ENCODE data around the gene CCDC201. TPM values are rescaled to one million over a fixed set of nuclear protein-coding genes. Genes with fewer than 3 reads are reported as not detected.

Gene CCDC201
- total RNA-seq, 2 donors from 2014 or later = not detected

- Histone ChIP-seq H3K4me1 (ENCODE audit: control insufficient read depth in 1 of 2, low read depth in 2 of 2) (no peaks in the 10 kb centered on the region), H3K9me3 (peaks cover 3% of the 10 kb centered on the region), H3K27ac (no peak overlapping the region), H3K4me3 (no peak overlapping the region), H3K27me3 (replicated peaks; ENCODE audit: insufficient read depth) (no peaks in the 10 kb centered on the region), H3K36me3 (no peaks in the 10 kb centered on the region)
- ATAC-seq (ENCODE audit: insufficient number of reproducible peaks, low FRiP score, low read depth) (no peak), DNase-seq (ENCODE audit: low spot score) (no peak)
- no peak for TF ChIP-seq CTCF (IDR thresholded peaks at IDR 0.05)
Observed at GRCh38 chr7:45874408-45875131, 1.7 kb upstream of the CCDC201 start.

- H3K4me3 ChIP-seq = no peak overlapping the region
- no peak overlapping the region for H3K27ac ChIP-seq
- H3K36me3 ChIP-seq = no peaks in the 10 kb centered on the region
- ATAC-seq (ENCODE audit: insufficient number of reproducible peaks, low FRiP score, low read depth) (no peak), DNase-seq (ENCODE audit: low spot score) (no peak)
- no peaks in the 10 kb centered on the region for H3K4me1 ChIP-seq (ENCODE audit: control insufficient read depth in 1 of 2, low read depth in 2 of 2)
- peaks cover 3% of the 10 kb centered on the region for H3K9me3 ChIP-seq
- no peak for TF ChIP-seq CTCF (IDR thresholded peaks at IDR 0.05)
- no peaks in the 10 kb centered on the region for H3K27me3 ChIP-seq (replicated peaks; ENCODE audit: insufficient read depth)
Observed at GRCh38 chr7:45873355-45873754, 473 bp upstream of the CCDC201 start.

- H3K27ac ChIP-seq = no peak overlapping the region
- no peaks in the 10 kb centered on the region for H3K4me1 ChIP-seq (ENCODE audit: control insufficient read depth in 1 of 2, low read depth in 2 of 2)
- H3K27me3 ChIP-seq (replicated peaks; ENCODE audit: insufficient read depth) = no peaks in the 10 kb centered on the region
- no peaks in the 10 kb centered on the region for H3K9me3 ChIP-seq
- no peak for TF ChIP-seq CTCF (IDR thresholded peaks at IDR 0.05)
- DNase-seq (ENCODE audit: low spot score) (no peak), ATAC-seq (ENCODE audit: insufficient number of reproducible peaks, low FRiP score, low read depth) (no peak)
- H3K4me3 ChIP-seq = no peak overlapping the region
- no peaks in the 10 kb centered on the region for H3K36me3 ChIP-seq
Observed at GRCh38 chr7:45872116-45873034, 507 bp downstream of the CCDC201 start.

- DNase-seq (ENCODE audit: low spot score) = no peak
- Histone ChIP-seq H3K27ac (no peak overlapping the region), H3K4me1 (ENCODE audit: control insufficient read depth in 1 of 2, low read depth in 2 of 2) (no peaks in the 10 kb centered on the region), H3K27me3 (replicated peaks; ENCODE audit: insufficient read depth) (no peaks in the 10 kb centered on the region), H3K36me3 (no peaks in the 10 kb centered on the region), H3K4me3 (no peak overlapping the region), H3K9me3 (no peaks in the 10 kb centered on the region)
- TF ChIP-seq CTCF (IDR thresholded peaks at IDR 0.05) = no peak
- ATAC-seq (ENCODE audit: insufficient number of reproducible peaks, low FRiP score, low read depth) = no peak
Observed at GRCh38 chr7:45869426-45869825, 3.5 kb downstream of the CCDC201 start.

GRCh38 chr7:45867471-45867870, 5.4 kb downstream of the CCDC201 start:
- ATAC-seq (ENCODE audit: insufficient number of reproducible peaks, low FRiP score, low read depth) = no peak
- TF ChIP-seq CTCF (IDR thresholded peaks at IDR 0.05) = no peak
- Histone ChIP-seq H3K27ac (no peak overlapping the region), H3K36me3 (no peaks in the 10 kb centered on the region), H3K27me3 (replicated peaks; ENCODE audit: insufficient read depth) (no peaks in the 10 kb centered on the region), H3K9me3 (no peaks in the 10 kb centered on the region), H3K4me3 (no peak overlapping the region), H3K4me1 (ENCODE audit: control insufficient read depth in 1 of 2, low read depth in 2 of 2) (no peaks in the 10 kb centered on the region)
- DNase-seq (ENCODE audit: low spot score) = no peak

Measured in thoracic aorta (tissue), 2 donors.